ENCODE data around the gene CCDC12. TPM values are rescaled to one million over a fixed set of nuclear protein-coding genes. Genes with fewer than 3 reads are reported as not detected.
"Not testable (repeated sequence)": the region's sequence is repeated elsewhere in the genome, so short reads cannot be mapped to it uniquely, and the experiment has no call there.

CCDC12 gene
- total RNA-seq, 1 experiment from 2014 or later, result 44.2 TPM

- H3K9me3 ChIP-seq (ENCODE audit: low read length), result no peaks in the 10 kb centered on the region
- intact Hi-C loops (cut with micrococcal nuclease), result no loop called here
- POLR2A ChIA-PET (ENCODE audit: unreplicated experiment), result interaction anchor here (0.6 kb wide), 1 partner anchor 460 kb away, joined by 6 read pairs; no protein-coding TSS in a partner anchor
- no peak overlapping the region for H2AFZ ChIP-seq (ENCODE audit: low read length)
- H3K36me3 ChIP-seq (ENCODE audit: low read depth, low read length), result peaks cover 35% of the 10 kb centered on the region
- no peak for ATAC-seq
- H3K9ac ChIP-seq (ENCODE audit: low read length), result no peak overlapping the region
- H3K27ac ChIP-seq (ENCODE audit: low read length), result no peak overlapping the region
- no peaks in the 10 kb centered on the region for H3K79me2 ChIP-seq (ENCODE audit: low read length)
- H3K4me3 ChIP-seq (ENCODE audit: low read length), result no peak overlapping the region
- peaks cover 5% of the 10 kb centered on the region; the same call in 1 of the 2 replicates for H3K4me1 ChIP-seq (ENCODE audit: insufficient read depth, low read length)
- no peaks in the 10 kb centered on the region for H3K9me2 ChIP-seq (replicated peaks; ENCODE audit: low read length)
- H3F3A ChIP-seq (ENCODE audit: low read length, unreplicated experiment), result no peaks in the 10 kb centered on the region
- CTCF ChIA-PET, result interaction anchor here (0.7 kb wide), 1 partner anchor 87 kb away, joined by 3 read pairs; no protein-coding TSS in a partner anchor
- H3K4me2 ChIP-seq (ENCODE audit: low read length), result no peak overlapping the region
- no peaks in the 10 kb centered on the region for H4K20me1 ChIP-seq (ENCODE audit: low read length)
- no peak for TF ChIP-seq EZH2phosphoT487 (IDR thresholded peaks at IDR 0.05; ENCODE audit: borderline replicate concordance, low read length)
- no peak for TF ChIP-seq EZH2 (IDR thresholded peaks at IDR 0.05; ENCODE audit: low read length, unreplicated experiment)
- TF ChIP-seq, protein P1, sequence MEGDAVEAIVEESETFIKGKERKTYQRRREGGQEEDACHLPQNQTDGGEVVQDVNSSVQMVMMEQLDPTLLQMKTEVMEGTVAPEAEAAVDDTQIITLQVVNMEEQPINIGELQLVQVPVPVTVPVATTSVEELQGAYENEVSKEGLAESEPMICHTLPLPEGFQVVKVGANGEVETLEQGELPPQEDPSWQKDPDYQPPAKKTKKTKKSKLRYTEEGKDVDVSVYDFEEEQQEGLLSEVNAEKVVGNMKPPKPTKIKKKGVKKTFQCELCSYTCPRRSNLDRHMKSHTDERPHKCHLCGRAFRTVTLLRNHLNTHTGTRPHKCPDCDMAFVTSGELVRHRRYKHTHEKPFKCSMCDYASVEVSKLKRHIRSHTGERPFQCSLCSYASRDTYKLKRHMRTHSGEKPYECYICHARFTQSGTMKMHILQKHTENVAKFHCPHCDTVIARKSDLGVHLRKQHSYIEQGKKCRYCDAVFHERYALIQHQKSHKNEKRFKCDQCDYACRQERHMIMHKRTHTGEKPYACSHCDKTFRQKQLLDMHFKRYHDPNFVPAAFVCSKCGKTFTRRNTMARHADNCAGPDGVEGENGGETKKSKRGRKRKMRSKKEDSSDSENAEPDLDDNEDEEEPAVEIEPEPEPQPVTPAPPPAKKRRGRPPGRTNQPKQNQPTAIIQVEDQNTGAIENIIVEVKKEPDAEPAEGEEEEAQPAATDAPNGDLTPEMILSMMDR (conservative IDR thresholded peaks at IDR 0.05; ENCODE audit: low read depth, low read length), result no peak
- no TSS peak for BruUV-seq (replicated peaks)
- DNase-seq, result no peak
- no peaks in the 10 kb centered on the region for H3K27me3 ChIP-seq (ENCODE audit: low read length)
Observed at GRCh38 chr3:46914849-46915248, 61.7 kb downstream of the CCDC12 start.

GRCh38 chr3:46913644-46914043 is 62.9 kb downstream of the CCDC12 start:
- no peak overlapping the region for H3K27ac ChIP-seq (ENCODE audit: low read length)
- peaks cover 5% of the 10 kb centered on the region; the same call in 1 of the 2 replicates for H3K4me1 ChIP-seq (ENCODE audit: insufficient read depth, low read length)
- intact Hi-C loops (cut with micrococcal nuclease), result no loop called here
- CTCF ChIA-PET, result no interaction called here
- H3F3A ChIP-seq (ENCODE audit: low read length, unreplicated experiment), result no peaks in the 10 kb centered on the region
- no TSS peak for BruUV-seq (replicated peaks)
- no peak overlapping the region for H3K9ac ChIP-seq (ENCODE audit: low read length)
- H3K79me2 ChIP-seq (ENCODE audit: low read length), result no peaks in the 10 kb centered on the region
- H4K20me1 ChIP-seq (ENCODE audit: low read length), result no peaks in the 10 kb centered on the region
- H3K9me3 ChIP-seq (ENCODE audit: low read length), result no peaks in the 10 kb centered on the region
- peak; percentile 75 for DNase-seq
- H3K27me3 ChIP-seq (ENCODE audit: low read length), result no peaks in the 10 kb centered on the region
- no peaks in the 10 kb centered on the region for H3K9me2 ChIP-seq (replicated peaks; ENCODE audit: low read length)
- no peak overlapping the region for H3K4me2 ChIP-seq (ENCODE audit: low read length)
- no peak overlapping the region for H3K4me3 ChIP-seq (ENCODE audit: low read length)
- H3K36me3 ChIP-seq (ENCODE audit: low read depth, low read length), result peaks cover 23% of the 10 kb centered on the region
- TF ChIP-seq, protein P1 (conservative IDR thresholded peaks at IDR 0.05; ENCODE audit: low read depth, low read length), result no peak
- no peak for TF ChIP-seq EZH2 (IDR thresholded peaks at IDR 0.05; ENCODE audit: low read length, unreplicated experiment)
- TF ChIP-seq EZH2phosphoT487 (IDR thresholded peaks at IDR 0.05; ENCODE audit: borderline replicate concordance, low read length), result no peak
- H2AFZ ChIP-seq (ENCODE audit: low read length), result no peak overlapping the region
- peak; percentile 12 for ATAC-seq
- POLR2A ChIA-PET (ENCODE audit: unreplicated experiment), result no interaction called here

- no peaks in the 10 kb centered on the region for H3K9me3 ChIP-seq (ENCODE audit: low read length)
- no peak overlapping the region for H3K9ac ChIP-seq (ENCODE audit: low read length)
- DNase-seq (no peak), ATAC-seq (no peak)
- intact Hi-C loops (cut with micrococcal nuclease), result no loop called here
- ChIA-PET CTCF (no interaction called here), POLR2A (ENCODE audit: unreplicated experiment) (no interaction called here)
- no peak overlapping the region for H3K4me3 ChIP-seq (ENCODE audit: low read length)
- H2AFZ ChIP-seq (ENCODE audit: low read length), result no peak overlapping the region
- H3K4me1 ChIP-seq (ENCODE audit: insufficient read depth, low read length), result peaks cover 5% of the 10 kb centered on the region; the same call in 1 of the 2 replicates
- no peak overlapping the region for H3K27ac ChIP-seq (ENCODE audit: low read length)
- BruUV-seq (replicated peaks), result no TSS peak
- TF ChIP-seq, protein P1 (conservative IDR thresholded peaks at IDR 0.05; ENCODE audit: low read depth, low read length), result no peak
- no peak for TF ChIP-seq EZH2 (IDR thresholded peaks at IDR 0.05; ENCODE audit: low read length, unreplicated experiment)
- no peak for TF ChIP-seq EZH2phosphoT487 (IDR thresholded peaks at IDR 0.05; ENCODE audit: borderline replicate concordance, low read length)
- H3K27me3 ChIP-seq (ENCODE audit: low read length), result no peaks in the 10 kb centered on the region
- no peak overlapping the region for H3K4me2 ChIP-seq (ENCODE audit: low read length)
- peaks cover 16% of the 10 kb centered on the region for H3K36me3 ChIP-seq (ENCODE audit: low read depth, low read length)
- H3K9me2 ChIP-seq (replicated peaks; ENCODE audit: low read length), result no peaks in the 10 kb centered on the region
- no peaks in the 10 kb centered on the region for H4K20me1 ChIP-seq (ENCODE audit: low read length)
- H3F3A ChIP-seq (ENCODE audit: low read length, unreplicated experiment), result no peaks in the 10 kb centered on the region
- H3K79me2 ChIP-seq (ENCODE audit: low read length), result no peaks in the 10 kb centered on the region
Observed at GRCh38 chr3:46912986-46913385, 63.6 kb downstream of the CCDC12 start.

- H3K36me3 ChIP-seq (ENCODE audit: low read depth, low read length); H3K4me1 ChIP-seq (ENCODE audit: insufficient read depth, low read length); H3K4me2 ChIP-seq (ENCODE audit: low read length); H3K27me3 ChIP-seq (ENCODE audit: low read length); intact Hi-C loops (cut with micrococcal nuclease); H3K4me3 ChIP-seq (ENCODE audit: low read length); POLR2A ChIA-PET (ENCODE audit: unreplicated experiment); BruUV-seq (replicated peaks); H4K20me1 ChIP-seq (ENCODE audit: low read length); H3K9ac ChIP-seq (ENCODE audit: low read length); ATAC-seq; DNase-seq; H3K9me2 ChIP-seq (replicated peaks; ENCODE audit: low read length); H3K27ac ChIP-seq (ENCODE audit: low read length); CTCF ChIA-PET; H3K79me2 ChIP-seq (ENCODE audit: low read length); H2AFZ ChIP-seq (ENCODE audit: low read length); H3K9me3 ChIP-seq (ENCODE audit: low read length); H3F3A ChIP-seq (ENCODE audit: low read length, unreplicated experiment): not testable (repeated sequence)
Observed at GRCh38 chr3:46910914-46911313, 65.6 kb downstream of the CCDC12 start.
